Ishikawa (cell line): Measurements from ENCODE around the gene EIPR1.

Experiments used
- CEBPB ChIP-seq: IDR thresholded peaks from 2 replicates; pipeline ENCODE4 v1.6.1; 2012
- CREB1 ChIP-seq: IDR thresholded peaks from 2 replicates; pipeline ENCODE4 v1.6.1; 2012; ENCODE audit warnings: low read depth
- EGR1 ChIP-seq: IDR thresholded peaks from 2 replicates; pipeline ENCODE4 v1.6.1; 2012
- EP300 ChIP-seq: IDR thresholded peaks from 2 replicates; pipeline ENCODE4 v1.6.1; 2012; ENCODE audit warnings: borderline replicate concordance
- FOXM1 ChIP-seq: IDR thresholded peaks from 2 replicates; pipeline ENCODE4 v1.6.1; 2012; ENCODE audit warnings: low read depth, borderline replicate concordance
- MAX ChIP-seq: IDR thresholded peaks from 2 replicates; pipeline ENCODE4 v1.6.1; 2012
- NFIC ChIP-seq: IDR thresholded peaks from 2 replicates; pipeline ENCODE4 v1.6.1; 2012
- RAD21 ChIP-seq: IDR thresholded peaks from 2 replicates; pipeline ENCODE4 v1.6.1; 2012; ENCODE audit warnings: low read depth
- REST ChIP-seq: IDR thresholded peaks from 2 replicates; pipeline ENCODE4 v1.6.1; 2012; ENCODE audit warnings: low read depth, mild to moderate bottlenecking
- TAF1 ChIP-seq: IDR thresholded peaks from 2 replicates; pipeline ENCODE4 v1.6.1; 2012; ENCODE audit warnings: low read depth, mild to moderate bottlenecking
- TCF12 ChIP-seq: IDR thresholded peaks from 2 replicates; pipeline ENCODE4 v1.6.1; 2012; ENCODE audit warnings: low read depth
- TEAD4 ChIP-seq: IDR thresholded peaks from 2 replicates; pipeline ENCODE4 v1.6.1; 2012
- USF1 ChIP-seq: IDR thresholded peaks from 2 replicates; pipeline ENCODE4 v1.6.1; 2012
- YY1 ChIP-seq: IDR thresholded peaks from 2 replicates; pipeline ENCODE4 v1.6.1; 2012; ENCODE audit warnings: low read depth
- ZBTB7A ChIP-seq: IDR thresholded peaks from 2 replicates; pipeline ENCODE4 v1.6.1; 2012; ENCODE audit warnings: low read depth

Gene EIPR1

GRCh38 chr2:3365219-3365618 lies 12.4 kb downstream of the EIPR1 start:
- TF ChIP-seq TAF1 (no peak), FOXM1 (no peak), CEBPB (no peak), REST (no peak), ZBTB7A (no peak), TCF12 (no peak), EP300 (no peak), YY1 (no peak), MAX (no peak)

GRCh38 chr2:3361518-3362389 lies 15.9 kb downstream of the EIPR1 start:
- TF ChIP-seq EP300: no peak
- TF ChIP-seq TAF1: no peak
- TF ChIP-seq TEAD4: no peak
- no peak for TF ChIP-seq TCF12
- TF ChIP-seq ZBTB7A: no peak
- TF ChIP-seq YY1: no peak
- no peak for TF ChIP-seq REST
- no peak for TF ChIP-seq USF1
- no peak for TF ChIP-seq RAD21
- no peak for TF ChIP-seq CREB1
- no peak for TF ChIP-seq FOXM1
- no peak for TF ChIP-seq NFIC
- TF ChIP-seq EGR1: no peak
- no peak for TF ChIP-seq CEBPB
- no peak for TF ChIP-seq MAX

GRCh38 chr2:3357926-3358325 lies 19.7 kb downstream of the EIPR1 start:
- TF ChIP-seq MAX (no peak), CEBPB (no peak), EP300 (no peak), CREB1 (no peak), REST (no peak), TEAD4 (no peak)

GRCh38 chr2:3356799-3357198 lies 20.8 kb downstream of the EIPR1 start:
- TF ChIP-seq FOXM1 (no peak), TAF1 (no peak), CREB1 (no peak), REST (no peak), MAX (no peak), YY1 (no peak), EGR1 (no peak), EP300 (no peak), TEAD4 (no peak), CEBPB (no peak), RAD21 (no peak), USF1 (no peak), TCF12 (no peak), NFIC (no peak), ZBTB7A (no peak)
